Measurements from ENCODE around the gene ARHGEF28.

DNA sequence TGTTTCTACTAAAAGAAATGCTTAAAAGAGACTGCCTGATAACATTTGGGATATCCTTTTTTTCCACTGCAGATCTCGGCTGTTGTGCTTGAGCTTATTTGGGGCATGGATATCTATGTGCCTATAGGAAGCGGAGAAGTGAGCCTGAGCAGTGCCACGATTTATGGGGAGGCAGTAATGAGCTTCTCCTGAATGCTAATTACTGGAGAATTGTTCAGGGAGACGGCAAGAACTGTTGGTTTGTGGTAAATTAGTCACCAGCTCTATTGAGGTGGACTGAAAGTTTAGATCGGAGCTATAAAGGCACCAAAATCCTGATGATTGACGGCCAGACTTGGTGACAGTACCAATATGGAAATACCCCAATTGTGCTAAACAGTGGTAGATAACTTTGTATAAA is 186.5 kb downstream of the ARHGEF28 start:
- TF ChIP-seq CTCF (conservative IDR thresholded peaks at IDR 0.05 in 1 of 2, IDR thresholded peaks at IDR 0.05 in 1 of 2; ENCODE audit: low read depth in 1 of 2, low read length in 2 of 2) (no peak), EZH2 (IDR thresholded peaks at IDR 0.05; ENCODE audit: low read length, missing control alignments) (no peak)

All from fibroblast of lung (primary cell).